Stimulated activated CD4-positive, alpha-beta T cell treated with anti-CD3 and anti-CD28 coated beads, Interleukin-15, amount 100 ng/mL, for 24 hours (primary cell): ENCODE results near the gene CFAP46.
"Not testable (repeated sequence)": the region's sequence is repeated elsewhere in the genome, so short reads cannot be mapped to it uniquely, and the experiment has no call there.

Experiments
- DNase-seq: peaks from one replicate; pipeline ENCODE4 v3.0.0-alpha.2; 2020

CFAP46 gene

GRCh38 chr10:132912713-132913558, 29.4 kb downstream of the CFAP46 start:
- no peak for DNase-seq

GRCh38 chr10:132912225-132912712, 30.1 kb downstream of the CFAP46 start:
- no peak for DNase-seq

- no peak for DNase-seq
Measured at GRCh38 chr10:132911786-132912097, 30.6 kb downstream of the CFAP46 start.

DNA sequence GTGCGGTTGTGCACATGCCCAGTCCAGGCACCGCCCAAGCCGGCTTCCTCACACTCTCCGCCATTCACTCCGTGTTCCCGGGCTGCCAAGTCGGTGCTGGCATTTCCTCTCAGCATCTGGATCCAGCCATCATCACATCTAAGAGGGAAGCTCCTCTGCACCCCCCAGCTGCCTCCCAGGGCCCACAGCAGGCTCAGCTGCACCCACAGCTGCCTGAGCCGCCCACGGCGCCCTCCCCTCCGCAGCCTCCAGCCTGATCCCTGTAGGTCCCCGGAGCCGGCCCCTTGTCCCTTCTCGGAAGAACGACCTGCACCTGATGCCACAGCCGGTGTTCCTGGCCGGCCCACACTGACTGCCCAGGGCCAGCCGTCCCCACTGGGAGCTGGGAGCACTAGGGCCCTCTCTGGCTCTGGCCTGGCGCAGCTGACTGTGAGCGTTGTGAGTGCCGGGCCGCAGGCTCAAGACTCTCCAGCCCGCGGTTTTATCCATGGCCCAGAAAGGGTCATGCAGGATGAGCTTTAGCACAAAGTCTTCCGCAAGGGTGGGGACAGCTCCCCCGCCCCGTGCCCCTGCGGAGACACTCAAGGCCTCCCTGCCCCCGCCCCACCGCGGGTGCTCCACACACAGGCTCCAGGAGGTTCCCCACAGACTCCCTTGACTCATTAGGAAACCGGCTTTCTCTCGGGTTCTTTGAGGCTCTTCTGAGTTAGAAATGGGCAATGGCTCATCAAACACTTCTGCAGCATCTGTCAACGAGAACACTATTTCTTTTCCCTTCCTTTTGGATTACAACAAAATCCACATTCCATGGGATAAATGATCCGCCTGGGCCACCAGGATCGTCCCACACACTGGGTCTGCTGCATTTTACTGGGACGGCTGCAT, 31.2 kb downstream of the CFAP46 start:
- no peak for DNase-seq

GRCh38 chr10:132910186-132910880, 32.0 kb downstream of the CFAP46 start:
- no peak for DNase-seq

DNA sequence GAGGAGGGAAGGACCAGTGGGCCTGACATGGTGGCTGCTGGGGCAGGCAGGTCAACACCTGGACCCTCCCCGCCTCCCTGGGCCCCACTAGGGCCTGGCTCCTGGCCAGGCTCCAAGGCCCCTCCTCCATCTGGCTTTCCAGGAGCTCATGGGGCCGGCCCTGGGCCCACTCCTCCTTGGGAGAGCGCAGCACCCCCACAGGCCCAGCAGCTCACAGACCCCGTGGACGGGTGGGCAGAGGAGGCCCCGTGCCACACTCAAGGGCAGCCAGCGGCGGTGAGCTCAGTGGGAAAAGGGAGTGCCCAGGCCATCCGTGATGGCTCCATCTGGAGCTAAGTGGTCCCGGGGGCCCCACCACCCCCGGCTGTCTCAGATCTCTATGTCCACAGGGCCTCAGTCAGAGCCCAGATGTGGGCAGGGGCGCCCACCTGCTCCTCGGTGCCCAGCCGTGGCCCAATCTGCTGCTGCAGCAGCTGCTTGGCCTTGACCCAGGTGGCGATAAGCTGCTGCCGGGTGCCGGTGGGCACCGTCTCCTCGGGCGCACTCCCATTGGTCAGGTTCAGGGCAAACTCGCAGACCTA, 32.8 kb downstream of the CFAP46 start:
- no peak for DNase-seq

DNA sequence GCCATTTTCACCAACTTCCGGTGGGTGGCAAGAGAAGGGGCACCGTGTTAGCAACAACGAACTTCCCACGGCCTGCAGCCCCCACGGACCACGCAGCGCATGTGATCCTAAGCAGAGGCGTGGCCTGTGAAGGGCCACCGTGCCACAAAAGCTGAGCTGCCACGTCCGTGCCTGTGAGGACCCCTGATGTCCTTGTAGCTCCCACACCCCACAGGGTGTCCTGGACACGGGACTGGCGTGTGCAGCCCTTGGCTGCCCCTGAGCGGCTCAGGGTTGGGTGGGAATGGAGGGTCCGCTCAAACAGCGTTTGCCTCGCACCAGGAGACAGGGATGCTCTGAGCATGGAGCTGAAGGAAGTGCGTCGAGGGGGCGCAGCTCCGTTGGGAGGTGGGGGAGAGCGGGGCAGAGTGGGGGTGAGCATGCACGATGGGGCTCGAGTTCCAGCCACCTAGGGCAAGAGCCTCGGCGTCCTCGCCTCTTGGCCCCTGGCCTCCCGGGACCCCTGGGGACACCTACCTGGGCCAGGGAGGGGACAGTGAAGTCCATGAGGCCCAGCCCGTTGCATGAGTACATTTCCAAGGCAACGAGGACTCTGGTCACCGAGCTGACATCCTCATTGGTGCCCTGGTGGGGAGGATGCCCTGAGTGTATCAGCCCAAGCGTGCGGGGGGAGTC, 33.6 kb downstream of the CFAP46 start:
- no peak for DNase-seq

- no peak for DNase-seq
Measured at GRCh38 chr10:132907821-132908620, 34.3 kb downstream of the CFAP46 start.

DNA sequence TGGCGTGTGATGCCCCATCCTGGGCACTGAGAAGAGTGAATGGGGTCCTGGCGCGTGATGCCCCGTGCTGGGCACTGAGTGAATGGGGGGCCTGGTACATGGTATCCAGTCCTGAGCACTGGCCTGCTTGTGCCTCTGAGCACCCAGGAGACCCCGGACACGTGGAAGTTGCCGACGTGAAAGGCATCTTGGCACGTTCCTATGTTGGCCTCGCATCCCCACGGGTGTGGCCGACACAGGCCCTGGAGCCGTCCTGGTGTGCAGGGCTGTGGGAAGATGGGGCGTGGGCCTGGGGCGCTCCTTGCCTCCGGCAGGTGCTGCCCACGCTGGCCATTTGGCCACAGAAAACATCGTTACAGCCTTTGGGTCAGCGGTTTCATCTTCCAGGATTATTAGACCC, 35.5 kb downstream of the CFAP46 start:
- no peak for DNase-seq

DNA sequence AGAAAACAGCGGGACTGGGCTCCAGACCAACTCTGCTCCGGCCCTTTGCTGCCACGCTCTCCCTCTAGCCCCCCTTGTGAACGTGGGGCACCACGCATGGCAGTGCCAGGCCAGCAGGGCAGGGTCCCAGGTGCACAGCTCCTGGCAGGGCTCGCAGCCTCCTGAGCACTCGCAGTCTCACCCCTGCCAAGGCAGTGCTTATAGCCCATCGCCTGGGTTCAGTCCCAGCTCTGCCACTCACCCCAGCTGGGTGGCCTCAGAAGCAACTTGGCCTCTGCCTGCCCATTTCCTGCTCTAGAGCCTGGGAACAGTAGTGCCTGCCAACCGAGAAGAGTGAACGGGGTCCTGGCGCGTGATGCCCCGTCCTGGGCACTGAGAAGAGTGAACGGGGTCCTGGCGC, 36.3 kb downstream of the CFAP46 start:
- DNase-seq = no peak

DNA sequence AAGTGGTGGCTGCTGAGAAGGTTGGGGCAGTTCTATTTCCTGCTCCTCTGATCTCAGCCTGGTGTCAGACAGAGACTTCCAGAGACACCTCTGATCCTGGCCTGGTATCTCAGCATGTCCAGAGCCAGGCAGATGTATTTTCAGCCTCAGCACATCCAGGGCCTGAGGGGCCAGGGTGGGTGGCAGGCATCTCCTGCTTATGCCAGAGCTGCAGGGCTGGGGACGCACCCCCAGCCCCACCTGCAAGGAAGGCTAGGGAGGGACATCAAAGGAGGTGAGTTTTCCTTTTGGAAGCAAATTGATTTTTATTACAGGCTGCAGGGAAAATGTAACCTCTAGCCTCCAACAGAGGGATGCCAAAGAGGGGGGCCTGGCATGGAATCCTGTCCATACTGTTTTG, 36.7 kb downstream of the CFAP46 start:
- no peak for DNase-seq

DNA sequence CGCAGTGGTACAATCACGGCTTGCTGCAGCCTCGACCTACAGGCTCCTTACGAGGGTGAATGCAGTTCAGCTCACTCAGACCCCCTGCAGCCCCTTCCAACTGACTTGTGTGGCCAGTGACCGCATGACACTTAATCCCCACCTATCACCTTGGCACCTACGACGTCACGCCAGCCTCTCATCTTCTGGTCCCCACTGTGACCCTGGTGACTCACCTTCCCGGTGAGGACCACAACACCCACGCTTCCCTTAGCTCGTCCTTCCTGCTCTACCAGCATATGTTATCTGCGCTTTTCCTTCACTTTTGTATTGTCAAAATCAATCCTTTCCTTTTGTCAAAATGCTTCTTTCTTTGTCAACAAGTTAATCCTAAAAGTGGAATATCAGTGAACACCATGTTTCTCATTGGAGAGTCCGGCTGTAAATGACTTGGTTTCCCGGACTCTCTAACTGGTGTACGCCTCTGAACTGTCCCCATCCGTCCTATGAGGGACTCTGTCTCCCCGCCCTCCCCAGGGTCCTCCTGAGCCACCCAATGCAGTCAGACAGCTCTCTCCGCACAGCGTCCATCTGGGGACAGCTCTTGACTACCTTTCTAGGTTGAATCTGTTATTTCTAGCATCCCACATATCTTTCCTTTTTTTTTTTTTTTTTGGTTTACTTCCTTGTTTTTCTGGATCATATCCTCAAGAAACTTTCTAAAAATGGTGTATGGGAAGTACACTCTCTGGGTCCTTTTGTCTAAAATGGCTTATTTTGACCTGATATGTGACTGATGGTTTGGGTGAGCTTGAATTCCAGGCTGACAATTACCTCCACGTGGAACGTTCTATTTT, 37.3 kb downstream of the CFAP46 start:
- DNase-seq = peak; percentile 60

DNA sequence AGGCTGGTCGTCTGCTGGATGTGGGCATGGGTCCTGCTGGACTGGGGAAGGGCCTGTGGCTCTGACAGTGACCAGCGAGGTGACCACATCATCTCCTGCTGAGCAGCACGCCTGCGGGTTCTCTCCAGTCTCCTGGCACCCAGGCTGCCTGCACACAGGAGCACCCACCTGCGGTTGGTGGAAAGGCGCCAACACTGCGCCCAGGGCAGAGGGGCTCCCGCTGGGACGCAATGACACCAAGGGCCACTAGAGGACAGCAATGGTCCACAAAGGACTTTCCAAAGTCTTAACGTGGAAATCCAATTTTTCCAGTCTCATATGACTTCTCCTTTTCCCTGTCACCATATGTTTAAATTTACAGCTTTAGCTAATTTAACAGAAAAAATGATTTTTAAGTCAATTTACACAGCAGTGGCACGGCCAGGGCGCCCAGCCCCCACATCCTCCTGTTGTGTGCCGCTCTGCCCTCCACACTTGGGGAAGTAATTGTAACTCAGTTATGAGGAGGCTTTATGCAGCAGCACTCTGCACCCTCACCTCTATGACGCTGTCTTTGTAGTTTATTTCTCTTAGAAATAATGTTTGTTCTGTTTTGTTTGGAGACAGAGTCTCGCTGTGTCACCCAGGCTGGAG, 38.1 kb downstream of the CFAP46 start:
- peak; percentile 67 for DNase-seq

GRCh38 chr10:132902656-132903575, 39.5 kb downstream of the CFAP46 start:
- not testable (repeated sequence) for DNase-seq

DNA sequence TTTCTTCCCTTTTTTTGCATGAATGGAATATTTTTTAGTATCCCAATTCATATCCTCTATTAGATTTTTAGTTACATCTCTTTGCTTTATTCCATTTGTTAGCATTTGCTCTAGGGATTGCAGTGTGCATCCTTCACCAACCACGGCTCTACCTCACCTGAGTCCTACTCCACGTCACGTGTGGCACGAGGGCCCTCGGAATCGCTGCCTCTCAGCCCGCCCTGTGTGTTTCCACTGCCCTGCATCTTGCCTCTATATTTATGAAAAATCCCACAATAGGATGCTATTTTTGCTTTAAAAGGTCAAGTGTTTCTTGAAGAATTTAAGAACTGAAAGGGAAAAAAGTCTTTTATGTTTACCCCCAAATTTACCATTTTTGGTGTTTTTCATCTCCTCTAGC, 41.0 kb downstream of the CFAP46 start:
- no peak for DNase-seq

DNA sequence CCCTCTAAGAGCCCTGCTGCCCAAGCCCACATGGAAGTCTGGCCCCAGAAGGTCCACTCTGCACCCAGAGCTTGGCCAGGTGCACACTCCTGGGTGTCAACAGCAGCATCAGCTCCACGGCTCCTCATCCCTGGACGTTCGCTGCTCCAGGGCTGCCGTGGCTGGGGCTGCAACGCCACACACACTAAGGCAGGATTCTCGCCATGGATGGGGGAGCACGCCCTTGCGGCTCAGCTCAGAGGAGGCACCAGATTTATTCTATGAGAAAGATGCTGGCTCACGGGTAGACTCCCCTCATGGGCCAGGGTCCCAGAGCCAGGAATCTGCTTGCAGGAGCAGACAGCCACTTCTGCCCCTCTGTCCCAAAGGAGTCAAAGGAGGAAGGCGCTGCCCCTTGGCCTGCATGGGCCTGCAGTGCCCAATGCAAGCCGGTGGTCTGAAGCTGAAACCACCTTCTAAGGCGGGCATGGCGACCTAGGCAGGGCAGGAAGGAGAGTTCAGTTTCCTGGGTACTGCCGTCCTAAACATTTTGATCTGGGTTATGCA, 42.1 kb downstream of the CFAP46 start:
- DNase-seq = no peak

DNA sequence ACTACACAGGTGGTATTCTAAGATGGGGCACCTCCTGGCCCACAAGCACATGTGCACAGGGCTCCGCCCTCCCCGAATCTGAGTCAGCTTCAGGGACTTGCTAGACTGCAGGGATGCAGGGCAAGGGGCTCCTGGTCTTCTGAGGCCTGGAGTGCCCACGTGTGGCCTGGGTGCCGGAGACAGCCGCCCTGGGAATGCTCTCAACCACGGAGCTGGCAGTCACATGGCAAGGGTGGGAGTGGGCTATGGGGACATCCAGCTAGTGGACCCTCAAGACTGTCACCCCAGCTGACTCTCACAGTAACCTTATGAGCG, 42.7 kb downstream of the CFAP46 start:
- DNase-seq = no peak

- no peak for DNase-seq
Measured at GRCh38 chr10:132899054-132899750, 43.2 kb downstream of the CFAP46 start.
